H9 (cell line): ENCODE measurements around the gene USP34. TPM values are rescaled to one million over a fixed set of nuclear protein-coding genes. Genes with fewer than 3 reads are reported as not detected.

Experiments
- DNase-seq: peaks from one replicate; pipeline ENCODE4 v3.0.0-alpha.2; 2017
- H2AFZ ChIP-seq: one replicate; pipeline ENCODE4 v1.6.1; 2013; ENCODE audit warnings: mild to moderate bottlenecking, low read length, control low read depth, moderate library complexity
- H2AK5ac ChIP-seq: 2 replicates; pipeline ENCODE4 v1.6.1; 2013; ENCODE audit warnings: low read length, control low read depth, mixed read lengths; ENCODE audit not compliant: insufficient read length
- H2BK120ac ChIP-seq: one replicate; pipeline ENCODE4 v1.6.1; 2013; ENCODE audit warnings: low read depth, mild to moderate bottlenecking, low read length, control low read depth, inconsistent platforms; ENCODE audit not compliant: poor library complexity, severe bottlenecking
- H2BK12ac ChIP-seq: 2 replicates; pipeline ENCODE4 v1.6.1; 2013; ENCODE audit warnings: low read length, control low read depth, mixed read lengths, low read depth; ENCODE audit not compliant: insufficient read length
- H2BK15ac ChIP-seq: 2 replicates; pipeline ENCODE4 v1.6.1; 2013; ENCODE audit warnings: low read depth, low read length, control low read depth
- H2BK20ac ChIP-seq: one replicate; pipeline ENCODE4 v1.6.1; 2013; ENCODE audit warnings: low read depth, mild to moderate bottlenecking, low read length, control low read depth, inconsistent platforms; ENCODE audit not compliant: poor library complexity, severe bottlenecking
- H2BK5ac ChIP-seq: 2 replicates; pipeline ENCODE4 v1.6.1; 2013; ENCODE audit warnings: low read length, control low read depth, mixed read lengths; ENCODE audit not compliant: insufficient read length
- H3K14ac ChIP-seq: 2 replicates; pipeline ENCODE4 v1.6.1; 2013; ENCODE audit warnings: low read length, control low read depth; ENCODE audit not compliant: insufficient read depth
- H3K18ac ChIP-seq: 2 replicates; pipeline ENCODE4 v1.6.1; 2013; ENCODE audit warnings: low read depth, mild to moderate bottlenecking, mixed read lengths, low read length, control low read depth; ENCODE audit not compliant: insufficient read length
- H3K23ac ChIP-seq: 2 replicates; pipeline ENCODE4 v1.6.1; 2013; ENCODE audit warnings: low read length, control low read depth, mixed read lengths, low read depth; ENCODE audit not compliant: insufficient read length
- H3K23me2 ChIP-seq: 2 replicates; pipeline ENCODE4 v1.6.1; 2013; ENCODE audit warnings: low read depth, mild to moderate bottlenecking, mixed read lengths, low read length, control low read depth; ENCODE audit not compliant: insufficient read length, poor library complexity, severe bottlenecking
- H3K27ac ChIP-seq: 2 replicates; pipeline ENCODE4 v1.5.1; 2013; ENCODE audit warnings: low read length, control low read depth, mixed read lengths, low read depth; ENCODE audit not compliant: insufficient read length
- H3K27me3 ChIP-seq: 2 replicates; pipeline ENCODE4 v1.6.1; 2013; ENCODE audit warnings: low read length, control low read depth, inconsistent platforms; ENCODE audit not compliant: insufficient read depth
- H3K4ac ChIP-seq: 2 replicates; pipeline ENCODE4 v1.6.1; 2013; ENCODE audit warnings: low read depth, mild to moderate bottlenecking, control low read depth, inconsistent platforms, low read length, moderate library complexity
- H3K4me1 ChIP-seq: 2 replicates; pipeline ENCODE4 v1.6.1; 2013; ENCODE audit warnings: low read length, control low read depth, inconsistent platforms; ENCODE audit not compliant: insufficient read depth
- H3K4me2 ChIP-seq: 2 replicates; pipeline ENCODE4 v1.6.1; 2013; ENCODE audit warnings: low read length, control low read depth, mixed read lengths; ENCODE audit not compliant: insufficient read length, insufficient read depth
- H3K56ac ChIP-seq: 2 replicates; pipeline ENCODE4 v1.6.1; 2013; ENCODE audit warnings: low read depth, mild to moderate bottlenecking, mixed read lengths, low read length, control low read depth; ENCODE audit not compliant: insufficient read length
- H3K79me1 ChIP-seq: 2 replicates; pipeline ENCODE4 v1.6.1; 2013; ENCODE audit warnings: low read depth, mild to moderate bottlenecking, moderate library complexity, low read length, control low read depth, inconsistent platforms; ENCODE audit not compliant: insufficient read depth, poor library complexity, severe bottlenecking
- H3K79me2 ChIP-seq: 2 replicates; pipeline ENCODE4 v1.6.1; 2013; ENCODE audit warnings: low read length, control low read depth, inconsistent platforms; ENCODE audit not compliant: insufficient read depth
- H3K9ac ChIP-seq: 2 replicates; pipeline ENCODE4 v1.6.1; 2013; ENCODE audit warnings: low read length, control low read depth, mixed read lengths; ENCODE audit not compliant: insufficient read length; ENCODE audit errors: extremely low read depth
- H3K9me3 ChIP-seq: one replicate; pipeline ENCODE4 v1.6.1; 2013; ENCODE audit warnings: low read depth, low read length, inconsistent platforms; ENCODE audit not compliant: control insufficient read depth
- H3T11ph ChIP-seq: one replicate; pipeline ENCODE4 v1.6.1; 2013; ENCODE audit warnings: mild to moderate bottlenecking, low read length, control low read depth, inconsistent platforms
- H4K20me1 ChIP-seq: one replicate; pipeline ENCODE4 v1.6.1; 2013; ENCODE audit not compliant: control insufficient read depth, insufficient read length, insufficient read depth
- H4K5ac ChIP-seq: 2 replicates; pipeline ENCODE4 v1.6.1; 2013; ENCODE audit warnings: low read depth, mild to moderate bottlenecking, mixed read lengths, low read length, control low read depth; ENCODE audit not compliant: insufficient read length
- H4K8ac ChIP-seq: replicated peaks from 2 replicates; pipeline ENCODE4 v1.6.1; 2013; ENCODE audit warnings: low read length, control low read depth, mixed read lengths, low read depth; ENCODE audit not compliant: insufficient read length
- H4K91ac ChIP-seq: 2 replicates; pipeline ENCODE4 v1.6.1; 2013; ENCODE audit warnings: low read depth, mild to moderate bottlenecking, moderate library complexity, mixed read lengths, low read length, control low read depth; ENCODE audit not compliant: insufficient read length
- H3K27ac Mint-ChIP-seq, 3 experiments: 2 replicates in 2 of 3; 3 replicates in 1 of 3; pipeline ENCODE4 v1.8.0; 2020 to 2021; ENCODE audit warnings: mixed read lengths in 3 of 3, mild to moderate bottlenecking in 1 of 3, moderate library complexity in 1 of 3
- H3K27me3 Mint-ChIP-seq: 2 replicates; pipeline ENCODE4 v1.8.0; 2021; ENCODE audit warnings: low read depth, mild to moderate bottlenecking, moderate library complexity, mixed read lengths
- H3K36me3 Mint-ChIP-seq, 3 experiments: 2 replicates in 2 of 3; 3 replicates in 1 of 3; pipeline ENCODE4 v1.8.0; 2020 to 2021; ENCODE audit warnings: low read depth in 3 of 3, mixed read lengths in 3 of 3; ENCODE audit not compliant: insufficient read depth in 1 of 3
- H3K4me1 Mint-ChIP-seq, 2 experiments: 2 replicates each; pipeline ENCODE4 v1.8.0; 2020; ENCODE audit warnings: mixed read lengths in 2 of 2
- H3K4me3 Mint-ChIP-seq, 2 experiments: 2 replicates in 1 of 2; 3 replicates in 1 of 2; pipeline ENCODE4 v1.8.0; 2020 to 2021; ENCODE audit warnings: mild to moderate bottlenecking in 2 of 2, mixed read lengths in 2 of 2, moderate library complexity in 1 of 2
- H3K9me3 Mint-ChIP-seq, 2 experiments: 2 replicates in 1 of 2; 3 replicates in 1 of 2; pipeline ENCODE4 v1.8.0; 2020; ENCODE audit warnings: mild to moderate bottlenecking in 2 of 2, mixed read lengths in 2 of 2, moderate library complexity in 1 of 2
- CTCF ChIP-seq: fragments of 200-600 bp; sonication (generic); conservative IDR thresholded peaks from 3 replicates; pipeline ENCODE4 v1.8.0; 2021; ENCODE audit warnings: antibody characterized with exemption, mild to moderate bottlenecking
- WGBS: extraction: QIAGEN DNeasy Blood & Tissue Kit; methylation state at CpG from one replicate; pipeline ENCODE4 v1.1.7; 2013; ENCODE audit warnings: missing lambda C conversion rate, low lambda C conversion rate, mixed read lengths; ENCODE audit not compliant: insufficient read length; ENCODE audit errors: extremely low coverage; 5-methylcytosine and 5-hydroxymethylcytosine counted together
- total RNA-seq: library from RNA; stranded (reverse); gene quantifications from 2 replicates; pipeline ENCODE4 v1.2.1, GENCODE V29; 2021

USP34 gene
- total RNA-seq, 1 experiment from 2014 or later: 93.9 TPM

DNA sequence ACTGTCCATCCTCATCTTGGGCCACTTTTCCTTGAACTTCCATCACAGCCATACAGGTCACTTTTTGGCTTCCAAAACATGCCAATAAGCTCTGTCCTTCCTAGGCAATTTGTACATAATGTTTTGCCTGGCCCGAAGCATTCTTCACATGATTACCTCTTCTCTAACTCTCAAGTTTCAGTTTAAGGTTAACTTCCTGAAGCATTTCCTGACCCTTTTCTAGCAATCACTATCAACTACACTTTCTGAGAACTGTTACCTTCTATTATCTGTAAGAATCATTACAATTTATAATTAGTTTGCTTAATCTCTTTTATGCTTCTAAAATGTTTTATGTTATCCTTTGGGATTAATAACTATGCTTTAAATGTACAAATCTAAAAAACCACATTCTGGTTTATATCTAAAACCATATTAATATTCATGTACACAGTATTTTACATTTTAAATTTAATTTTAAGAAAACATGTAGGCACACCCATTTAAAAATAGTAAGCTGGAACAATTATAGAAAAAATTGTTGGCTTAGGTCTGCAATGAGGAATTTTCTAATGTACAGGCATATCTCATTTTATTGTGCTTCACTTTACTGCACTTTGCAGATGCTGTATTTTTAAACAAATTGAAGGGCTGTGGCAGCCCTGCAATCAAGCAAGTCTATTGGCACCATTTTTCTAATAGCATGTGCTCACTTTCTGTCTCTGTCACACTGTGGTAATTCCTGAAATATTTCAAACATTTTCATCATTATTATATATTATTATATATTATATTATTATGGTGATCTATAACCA lies 232.5 kb downstream of the USP34 start:
- no peak overlapping the region for H2BK5ac ChIP-seq
- H3K4me1 ChIP-seq: no peaks in the 10 kb centered on the region
- H2AFZ ChIP-seq: no peak overlapping the region
- no peak overlapping the region for H3K14ac ChIP-seq
- no peak for DNase-seq
- no peak overlapping the region for H2AK5ac ChIP-seq
- no peak overlapping the region for H3K4ac ChIP-seq
- H4K5ac ChIP-seq: no peak overlapping the region
- no peak overlapping the region for H3K4me2 ChIP-seq
- H4K91ac ChIP-seq: no peak overlapping the region
- no peak overlapping the region for H2BK12ac ChIP-seq
- peaks cover 21 to 49% (median 46%) of the 10 kb centered on the region in 3 experiments; a peak in 6 of 7 replicates for H3K36me3 Mint-ChIP-seq
- H4K8ac ChIP-seq: no peak overlapping the region
- H3K27ac ChIP-seq: no peak overlapping the region
- no peak overlapping the region for H3K18ac ChIP-seq
- no peak overlapping the region for H3K27ac Mint-ChIP-seq
- H2BK20ac ChIP-seq: no peak overlapping the region
- no peaks in the 10 kb centered on the region for H3K9me3 ChIP-seq
- H2BK120ac ChIP-seq: no peak overlapping the region
- H2BK15ac ChIP-seq: no peak overlapping the region
- no peak overlapping the region for H3K4me3 Mint-ChIP-seq
- WGBS: no CpG with 5 or more reads among the region's 1 CpG
- H3K9me3 Mint-ChIP-seq: no peaks in the 10 kb centered on the region
- H3K9ac ChIP-seq: no peak overlapping the region
- no peaks in the 10 kb centered on the region for H3K23me2 ChIP-seq
- no peaks in the 10 kb centered on the region for H4K20me1 ChIP-seq
- H3T11ph ChIP-seq: no peak overlapping the region
- no peaks in the 10 kb centered on the region for H3K27me3 ChIP-seq
- no peaks in the 10 kb centered on the region for H3K79me2 ChIP-seq
- H3K23ac ChIP-seq: no peak overlapping the region
- H3K79me1 ChIP-seq: no peaks in the 10 kb centered on the region
- TF ChIP-seq CTCF: no peak
- H3K4me1 Mint-ChIP-seq: peaks cover 6% of the 10 kb centered on the region in 2 experiments
- no peak overlapping the region for H3K56ac ChIP-seq
- H3K27me3 Mint-ChIP-seq: no peaks in the 10 kb centered on the region
